ENCODE data around the gene EFCAB14.
"Not testable (repeated sequence)": the region's sequence is repeated elsewhere in the genome, so short reads cannot be mapped to it uniquely, and the experiment has no call there.

Gene EFCAB14

GRCh38 chr1:46665983-46666382, 52.9 kb downstream of the EFCAB14 start:
- Histone ChIP-seq H3K36me3 (replicated peaks) (peaks cover 25% of the 10 kb centered on the region), H3K9me3 (no peaks in the 10 kb centered on the region), H3K4me1 (peaks cover 6% of the 10 kb centered on the region), H3K4me3 (no peak overlapping the region), H3K27me3 (ENCODE audit: low read depth) (no peaks in the 10 kb centered on the region)
- in situ Hi-C loops (cut with MboI; ENCODE audit: low sequenced_read_pairs), result no loop called here
- DNase-seq (ENCODE audit: low spot score in 2 of 2), result no peak

GRCh38 chr1:46662919-46663318, 56.0 kb downstream of the EFCAB14 start:
- in situ Hi-C loops (cut with MboI; ENCODE audit: low sequenced_read_pairs); H3K27me3 ChIP-seq (ENCODE audit: low read depth); H3K9me3 ChIP-seq; H3K4me3 ChIP-seq; H3K4me1 ChIP-seq; DNase-seq (ENCODE audit: low spot score in 2 of 2): not testable (repeated sequence)
- H3K36me3 ChIP-seq (replicated peaks), result peaks cover 29% of the 10 kb centered on the region

- H3K4me3 ChIP-seq; H3K27me3 ChIP-seq (ENCODE audit: low read depth); H3K4me1 ChIP-seq; in situ Hi-C loops (cut with MboI; ENCODE audit: low sequenced_read_pairs); H3K9me3 ChIP-seq; DNase-seq (ENCODE audit: low spot score in 2 of 2): not testable (repeated sequence)
- H3K36me3 ChIP-seq (replicated peaks), result peaks cover 40% of the 10 kb centered on the region
These were observed 58.8 kb downstream of the EFCAB14 start for GRCh38 chr1:46660116-46660515.

GRCh38 chr1:46659307-46659870, 59.5 kb downstream of the EFCAB14 start:
- no peak overlapping the region for H3K4me3 ChIP-seq
- no peaks in the 10 kb centered on the region for H3K4me1 ChIP-seq
- no peaks in the 10 kb centered on the region for H3K9me3 ChIP-seq
- peaks cover 38% of the 10 kb centered on the region for H3K36me3 ChIP-seq (replicated peaks)
- no peaks in the 10 kb centered on the region for H3K27me3 ChIP-seq (ENCODE audit: low read depth)
- DNase-seq (ENCODE audit: low spot score in 2 of 2), result no peak
- in situ Hi-C loops (cut with MboI; ENCODE audit: low sequenced_read_pairs), result no loop called here

- H3K36me3 ChIP-seq (replicated peaks), result peaks cover 25% of the 10 kb centered on the region
- no peak overlapping the region for H3K4me3 ChIP-seq
- H3K9me3 ChIP-seq, result no peaks in the 10 kb centered on the region
- DNase-seq (ENCODE audit: low spot score in 2 of 2), result no peak
- in situ Hi-C loops (cut with MboI; ENCODE audit: low sequenced_read_pairs), result no loop called here
- no peaks in the 10 kb centered on the region for H3K27me3 ChIP-seq (ENCODE audit: low read depth)
- H3K4me1 ChIP-seq, result no peaks in the 10 kb centered on the region
These were observed 61.1 kb downstream of the EFCAB14 start for GRCh38 chr1:46657775-46658174.

GRCh38 chr1:46656643-46657042, 62.3 kb downstream of the EFCAB14 start:
- no peaks in the 10 kb centered on the region for H3K4me1 ChIP-seq
- in situ Hi-C loops (cut with MboI; ENCODE audit: low sequenced_read_pairs), result no loop called here
- H3K4me3 ChIP-seq, result no peak overlapping the region
- H3K36me3 ChIP-seq (replicated peaks), result peaks cover 25% of the 10 kb centered on the region
- no peaks in the 10 kb centered on the region for H3K27me3 ChIP-seq (ENCODE audit: low read depth)
- DNase-seq (ENCODE audit: low spot score in 2 of 2), result no peak
- no peaks in the 10 kb centered on the region for H3K9me3 ChIP-seq

- in situ Hi-C loops (cut with MboI; ENCODE audit: low sequenced_read_pairs), result no loop called here
- Histone ChIP-seq H3K9me3 (no peaks in the 10 kb centered on the region), H3K4me1 (no peaks in the 10 kb centered on the region), H3K36me3 (replicated peaks) (peaks cover 30% of the 10 kb centered on the region), H3K4me3 (no peak overlapping the region), H3K27me3 (ENCODE audit: low read depth) (no peaks in the 10 kb centered on the region)
- DNase-seq (ENCODE audit: low spot score in 2 of 2), result no peak
These were observed 63.1 kb downstream of the EFCAB14 start for GRCh38 chr1:46655848-46656247.

- DNase-seq (ENCODE audit: low spot score in 2 of 2); H3K4me1 ChIP-seq; H3K4me3 ChIP-seq; H3K9me3 ChIP-seq; H3K27me3 ChIP-seq (ENCODE audit: low read depth); in situ Hi-C loops (cut with MboI; ENCODE audit: low sequenced_read_pairs): not testable (repeated sequence)
- peaks cover 38% of the 10 kb centered on the region for H3K36me3 ChIP-seq (replicated peaks)
These were observed 64.2 kb downstream of the EFCAB14 start for GRCh38 chr1:46654698-46655097.

GRCh38 chr1:46654012-46654411, 64.9 kb downstream of the EFCAB14 start:
- Histone ChIP-seq H3K4me3 (no peak overlapping the region), H3K27me3 (ENCODE audit: low read depth) (no peaks in the 10 kb centered on the region), H3K36me3 (replicated peaks) (peaks cover 44% of the 10 kb centered on the region), H3K9me3 (no peaks in the 10 kb centered on the region), H3K4me1 (no peaks in the 10 kb centered on the region)
- in situ Hi-C loops (cut with MboI; ENCODE audit: low sequenced_read_pairs), result no loop called here
- no peak for DNase-seq (ENCODE audit: low spot score in 2 of 2)

GRCh38 chr1:46653405-46653958, 65.4 kb downstream of the EFCAB14 start:
- Histone ChIP-seq H3K9me3 (no peaks in the 10 kb centered on the region), H3K4me3 (no peak overlapping the region), H3K27me3 (ENCODE audit: low read depth) (no peaks in the 10 kb centered on the region), H3K4me1 (no peaks in the 10 kb centered on the region), H3K36me3 (replicated peaks) (peaks cover 44% of the 10 kb centered on the region)
- in situ Hi-C loops (cut with MboI; ENCODE audit: low sequenced_read_pairs), result no loop called here
- DNase-seq (ENCODE audit: low spot score in 2 of 2), result no peak

GRCh38 chr1:46652321-46653100, 66.4 kb downstream of the EFCAB14 start:
- Histone ChIP-seq H3K9me3 (no peaks in the 10 kb centered on the region), H3K4me1 (no peaks in the 10 kb centered on the region), H3K27me3 (ENCODE audit: low read depth) (no peaks in the 10 kb centered on the region), H3K36me3 (replicated peaks) (peaks cover 39% of the 10 kb centered on the region), H3K4me3 (no peak overlapping the region)
- in situ Hi-C loops (cut with MboI; ENCODE audit: low sequenced_read_pairs), result no loop called here
- DNase-seq (ENCODE audit: low spot score in 2 of 2), result no peak

GRCh38 chr1:46651152-46651551, 67.8 kb downstream of the EFCAB14 start:
- in situ Hi-C loops (cut with MboI; ENCODE audit: low sequenced_read_pairs); H3K4me1 ChIP-seq; DNase-seq (ENCODE audit: low spot score in 2 of 2); H3K9me3 ChIP-seq; H3K27me3 ChIP-seq (ENCODE audit: low read depth); H3K4me3 ChIP-seq: not testable (repeated sequence)
- H3K36me3 ChIP-seq (replicated peaks), result peaks cover 34% of the 10 kb centered on the region

- peaks cover 2% of the 10 kb centered on the region; the same call in 1 of the 2 replicates for H3K9me3 ChIP-seq
- no peaks in the 10 kb centered on the region for H3K27me3 ChIP-seq (ENCODE audit: low read depth)
- in situ Hi-C loops (cut with MboI; ENCODE audit: low sequenced_read_pairs), result no loop called here
- H3K36me3 ChIP-seq (replicated peaks), result peaks cover 33% of the 10 kb centered on the region
- DNase-seq (ENCODE audit: low spot score in 2 of 2), result no peak
- no peaks in the 10 kb centered on the region for H3K4me1 ChIP-seq
- H3K4me3 ChIP-seq, result no peak overlapping the region
These were observed 68.4 kb downstream of the EFCAB14 start for GRCh38 chr1:46650491-46650890.

GRCh38 chr1:46649764-46650163, 69.2 kb downstream of the EFCAB14 start:
- DNase-seq (ENCODE audit: low spot score in 2 of 2), result no peak
- H3K27me3 ChIP-seq (ENCODE audit: low read depth), result no peaks in the 10 kb centered on the region
- no peak overlapping the region for H3K4me3 ChIP-seq
- no peaks in the 10 kb centered on the region for H3K4me1 ChIP-seq
- in situ Hi-C loops (cut with MboI; ENCODE audit: low sequenced_read_pairs), result no loop called here
- peaks cover 26% of the 10 kb centered on the region for H3K36me3 ChIP-seq (replicated peaks)
- H3K9me3 ChIP-seq, result peaks cover 2% of the 10 kb centered on the region; the same call in 1 of the 2 replicates
